ENCODE measurements around the gene MRPL22. TPM values are rescaled to one million over a fixed set of nuclear protein-coding genes. Genes with fewer than 3 reads are reported as not detected.

The MRPL22 gene
- total and polyA plus RNA-seq, 2 experiments from 2014 or later = 27.3 to 164 TPM

DNA sequence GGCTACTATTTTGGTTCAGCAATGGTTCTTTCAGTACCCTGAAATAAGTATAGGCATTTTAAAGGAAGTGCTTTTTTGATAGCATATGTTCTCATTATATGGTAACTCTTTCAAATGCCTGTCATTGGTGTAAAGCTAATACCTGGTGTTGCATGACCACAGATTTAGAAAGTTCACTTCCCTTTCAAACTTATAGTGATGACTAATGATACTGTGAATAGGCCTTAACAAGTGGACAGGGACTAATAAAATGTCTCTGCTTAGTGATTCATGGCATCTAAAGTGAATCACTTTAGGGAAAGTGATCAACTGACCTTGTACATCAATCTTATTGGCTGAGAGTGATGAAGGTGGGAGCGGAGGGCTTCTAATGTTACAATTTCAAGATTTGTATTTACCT, 21.6 kb downstream of the MRPL22 start:
- Histone ChIP-seq H3K27me3 (no peaks in the 10 kb centered on the region), H3K36me3 (peaks cover 34% of the 10 kb centered on the region), H3K27ac (no peak overlapping the region), H3K4me1 (ENCODE audit: low read depth) (no peaks in the 10 kb centered on the region), H3K9me3 (ENCODE audit: low read depth) (no peaks in the 10 kb centered on the region), H3K4me3 (no peak overlapping the region)
- TF ChIP-seq, protein P1, sequence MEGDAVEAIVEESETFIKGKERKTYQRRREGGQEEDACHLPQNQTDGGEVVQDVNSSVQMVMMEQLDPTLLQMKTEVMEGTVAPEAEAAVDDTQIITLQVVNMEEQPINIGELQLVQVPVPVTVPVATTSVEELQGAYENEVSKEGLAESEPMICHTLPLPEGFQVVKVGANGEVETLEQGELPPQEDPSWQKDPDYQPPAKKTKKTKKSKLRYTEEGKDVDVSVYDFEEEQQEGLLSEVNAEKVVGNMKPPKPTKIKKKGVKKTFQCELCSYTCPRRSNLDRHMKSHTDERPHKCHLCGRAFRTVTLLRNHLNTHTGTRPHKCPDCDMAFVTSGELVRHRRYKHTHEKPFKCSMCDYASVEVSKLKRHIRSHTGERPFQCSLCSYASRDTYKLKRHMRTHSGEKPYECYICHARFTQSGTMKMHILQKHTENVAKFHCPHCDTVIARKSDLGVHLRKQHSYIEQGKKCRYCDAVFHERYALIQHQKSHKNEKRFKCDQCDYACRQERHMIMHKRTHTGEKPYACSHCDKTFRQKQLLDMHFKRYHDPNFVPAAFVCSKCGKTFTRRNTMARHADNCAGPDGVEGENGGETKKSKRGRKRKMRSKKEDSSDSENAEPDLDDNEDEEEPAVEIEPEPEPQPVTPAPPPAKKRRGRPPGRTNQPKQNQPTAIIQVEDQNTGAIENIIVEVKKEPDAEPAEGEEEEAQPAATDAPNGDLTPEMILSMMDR (IDR thresholded peaks at IDR 0.05; ENCODE audit: low read depth, low read length) = no peak
- DNase-seq (ENCODE audit: low read depth in 1 of 2, low spot score in 1 of 2) = no peak

DNA sequence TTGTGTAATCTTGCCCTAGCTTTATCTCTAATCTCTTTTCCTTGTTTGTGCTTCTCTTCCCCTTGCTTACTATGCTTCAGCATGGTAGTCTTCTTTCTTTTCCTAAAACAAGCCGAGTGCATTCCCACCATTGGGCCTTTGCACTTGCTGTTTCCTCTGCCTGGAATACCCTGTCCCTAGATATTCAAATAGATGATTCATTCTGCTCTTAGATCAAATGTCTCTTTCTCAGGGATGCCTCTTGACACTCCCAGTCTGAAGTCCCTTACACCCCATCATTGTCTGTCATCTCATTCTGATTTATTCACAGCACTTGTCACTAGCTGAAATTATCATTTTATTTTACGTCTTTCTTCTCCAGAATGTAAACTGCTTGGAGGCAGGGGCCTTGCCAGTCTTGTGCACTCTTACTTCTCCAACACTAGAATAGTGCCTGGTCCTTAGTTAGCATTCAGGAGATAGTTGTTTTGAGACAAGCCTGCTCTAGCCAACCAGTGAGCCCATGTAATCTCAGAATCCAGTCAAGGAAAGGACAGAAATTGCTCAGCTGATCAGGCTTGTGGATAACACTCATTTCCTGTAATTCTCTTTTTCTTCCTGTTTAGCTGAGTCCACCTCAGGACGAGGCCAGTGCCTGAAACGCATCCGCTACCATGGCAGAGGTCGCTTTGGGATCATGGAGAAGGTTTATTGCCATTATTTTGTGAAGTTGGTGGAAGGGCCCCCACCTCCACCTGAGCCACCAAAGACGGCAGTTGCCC, 25.4 kb downstream of the MRPL22 start:
- H3K4me1 ChIP-seq (ENCODE audit: low read depth) = no peaks in the 10 kb centered on the region
- peak in 1 of 2 donors; percentile 30 for DNase-seq (ENCODE audit: low read depth in 1 of 2, low spot score in 1 of 2)
- H3K4me3 ChIP-seq = no peak overlapping the region
- H3K27ac ChIP-seq = no peak overlapping the region
- H3K27me3 ChIP-seq = no peaks in the 10 kb centered on the region
- H3K36me3 ChIP-seq = peaks cover 14% of the 10 kb centered on the region
- no peaks in the 10 kb centered on the region for H3K9me3 ChIP-seq (ENCODE audit: low read depth)
- TF ChIP-seq, protein P1 (IDR thresholded peaks at IDR 0.05; ENCODE audit: low read depth, low read length) = no peak

DNA sequence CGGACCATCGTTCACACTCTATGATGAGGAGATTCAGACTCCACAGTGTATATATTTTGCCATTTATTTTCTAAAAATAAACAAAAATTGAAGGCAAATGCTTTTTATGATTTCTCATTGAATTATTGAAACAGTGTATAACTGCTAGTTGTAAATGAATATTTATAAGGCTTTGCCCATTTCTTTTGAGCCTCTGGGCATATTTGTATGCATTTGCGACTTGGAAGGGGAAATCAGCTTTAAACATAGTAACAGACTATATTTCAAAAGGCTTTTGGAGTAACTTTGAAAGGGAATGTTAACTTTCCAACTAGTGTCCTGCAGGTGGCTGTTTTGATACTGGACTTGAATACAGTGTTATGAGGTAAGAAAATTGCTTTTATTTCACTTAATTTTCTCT, 26.0 kb downstream of the MRPL22 start:
- TF ChIP-seq, protein P1 (IDR thresholded peaks at IDR 0.05; ENCODE audit: low read depth, low read length) = no peak
- peaks cover 13% of the 10 kb centered on the region for H3K36me3 ChIP-seq
- H3K27me3 ChIP-seq = no peaks in the 10 kb centered on the region

DNA sequence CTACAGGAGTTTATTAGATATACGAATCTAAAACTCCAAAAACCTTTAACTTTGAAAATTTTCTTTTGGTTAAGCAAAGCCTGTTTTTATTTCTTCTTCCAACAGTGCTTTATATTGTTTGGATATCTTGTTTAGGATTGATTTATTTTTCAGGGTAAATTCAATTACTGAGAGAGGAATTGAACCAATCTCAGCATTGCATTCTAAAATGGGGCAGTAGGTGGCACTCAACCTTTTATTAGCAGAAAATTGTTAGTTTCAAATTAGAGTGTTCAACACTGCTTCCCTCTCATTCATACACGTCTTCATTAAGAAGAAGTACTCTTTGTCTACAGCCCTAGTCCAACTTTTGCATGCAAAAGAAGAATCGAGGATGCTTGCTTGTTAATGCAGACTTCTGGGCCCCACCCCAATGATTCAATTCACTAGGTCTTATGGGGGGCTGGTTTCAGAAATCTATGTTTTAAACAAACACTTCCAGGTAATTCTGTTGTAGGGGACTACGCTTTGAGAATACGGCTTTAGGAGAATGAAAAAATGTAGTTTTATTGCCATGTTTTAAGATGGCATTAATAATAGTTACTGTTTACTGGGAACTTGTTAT, 26.6 kb downstream of the MRPL22 start:
- peak; percentile 5 to 28 for DNase-seq (ENCODE audit: low read depth in 1 of 2, low spot score in 1 of 2)
- peaks cover 13% of the 10 kb centered on the region for H3K36me3 ChIP-seq

More for the DNA sequence above, 26.0 kb downstream of the MRPL22 start:
- no peaks in the 10 kb centered on the region for H3K4me1 ChIP-seq (ENCODE audit: low read depth)
- no peaks in the 10 kb centered on the region for H3K9me3 ChIP-seq (ENCODE audit: low read depth)
- no peak overlapping the region for H3K27ac ChIP-seq
- no peak overlapping the region for H3K4me3 ChIP-seq
- no peak for DNase-seq (ENCODE audit: low read depth in 1 of 2, low spot score in 1 of 2)

DNA sequence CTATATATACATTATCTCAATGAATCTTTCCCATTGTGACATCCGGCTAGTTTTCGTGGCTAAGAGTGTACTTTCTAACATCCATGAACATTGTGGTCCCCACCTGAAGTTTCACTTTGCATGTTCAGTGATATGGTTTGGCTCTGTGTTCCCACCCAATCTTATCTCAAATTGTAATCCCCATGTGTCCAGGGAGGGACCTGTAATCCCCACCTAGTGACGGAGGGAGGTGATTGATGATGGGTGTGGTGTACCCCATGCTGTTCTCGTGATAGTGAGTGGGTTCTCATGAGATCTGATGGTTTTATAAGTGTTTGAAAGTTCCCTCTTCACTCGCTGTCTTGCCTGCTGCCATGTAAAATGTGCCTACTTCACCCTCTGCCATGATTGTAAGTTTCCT, 28.1 kb downstream of the MRPL22 start:
- H3K4me1 ChIP-seq (ENCODE audit: low read depth) = no peaks in the 10 kb centered on the region
- no peaks in the 10 kb centered on the region for H3K27me3 ChIP-seq
- H3K27ac ChIP-seq = no peak overlapping the region
- H3K9me3 ChIP-seq (ENCODE audit: low read depth) = no peaks in the 10 kb centered on the region
- H3K36me3 ChIP-seq = peaks cover 13% of the 10 kb centered on the region
- H3K4me3 ChIP-seq = no peak overlapping the region
- no peak for DNase-seq (ENCODE audit: low read depth in 1 of 2, low spot score in 1 of 2)
- TF ChIP-seq, protein P1 (IDR thresholded peaks at IDR 0.05; ENCODE audit: low read depth, low read length) = no peak

More for the DNA sequence above, 26.6 kb downstream of the MRPL22 start:
- no peaks in the 10 kb centered on the region for H3K4me1 ChIP-seq (ENCODE audit: low read depth)
- no peak overlapping the region for H3K4me3 ChIP-seq
- no peaks in the 10 kb centered on the region for H3K27me3 ChIP-seq
- H3K27ac ChIP-seq = no peak overlapping the region
- H3K9me3 ChIP-seq (ENCODE audit: low read depth) = no peaks in the 10 kb centered on the region
- TF ChIP-seq, protein P1 (IDR thresholded peaks at IDR 0.05; ENCODE audit: low read depth, low read length) = peak; percentile 64

All from cardiac muscle cell (in vitro differentiated cells and primary cell).